NCI-H146 treated with DMSO at 0.1 percent for 48 hours (cell line): Measurements from ENCODE around the gene NRXN2.

ENCODE experiments used
- DNase-seq: peaks from one replicate; lab custom pipeline; 2025; ENCODE audit not compliant: unreplicated experiment; lab: John Stamatoyannopoulos, UW

The NRXN2 gene

DNA sequence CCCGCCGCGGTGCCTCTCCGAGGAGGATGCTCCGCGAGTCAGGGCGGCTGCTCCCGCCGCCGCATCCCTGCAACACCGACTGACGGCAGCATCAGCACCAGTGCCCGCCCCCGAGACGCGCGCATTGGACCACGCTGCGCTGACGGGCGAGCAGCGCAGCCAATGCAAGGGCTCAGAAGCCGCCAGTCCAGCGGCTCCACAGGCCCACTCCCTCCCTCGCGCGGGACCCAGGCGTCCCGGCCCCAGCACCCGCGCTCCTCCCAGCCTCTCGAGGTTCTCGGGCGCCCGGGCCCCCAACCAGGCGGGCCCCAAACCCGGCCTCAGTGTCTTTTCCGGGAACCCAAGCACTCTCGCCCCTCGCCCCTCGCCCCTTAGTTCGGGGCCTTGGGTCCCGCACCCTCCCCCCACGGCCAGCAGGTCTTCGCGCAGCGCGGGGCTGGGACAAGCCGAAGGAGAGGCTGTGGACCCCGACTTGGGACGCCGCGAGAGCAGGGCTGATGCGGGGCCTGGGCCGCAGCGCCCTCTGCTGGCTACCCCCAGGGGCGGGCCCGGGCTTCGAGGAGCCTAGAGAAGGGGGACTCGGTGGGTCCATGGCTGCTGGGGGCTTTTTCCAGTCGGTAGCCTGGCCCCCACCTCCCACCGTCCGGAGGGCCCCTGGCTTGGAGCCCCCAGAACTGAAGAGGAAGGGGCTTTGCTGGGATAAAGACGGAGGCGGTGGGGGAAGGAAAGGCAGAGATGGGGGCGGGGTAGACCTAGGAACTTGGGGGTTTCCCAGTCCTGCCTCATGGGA, at the start of gene NRXN2:
Gene NRXN2 (minus strand): TSS at position 81 of the 790 bp plus-strand sequence. CDS start 9,498 bp downstream, outside the sequence.
- peak; percentile 67 for DNase-seq

DNA sequence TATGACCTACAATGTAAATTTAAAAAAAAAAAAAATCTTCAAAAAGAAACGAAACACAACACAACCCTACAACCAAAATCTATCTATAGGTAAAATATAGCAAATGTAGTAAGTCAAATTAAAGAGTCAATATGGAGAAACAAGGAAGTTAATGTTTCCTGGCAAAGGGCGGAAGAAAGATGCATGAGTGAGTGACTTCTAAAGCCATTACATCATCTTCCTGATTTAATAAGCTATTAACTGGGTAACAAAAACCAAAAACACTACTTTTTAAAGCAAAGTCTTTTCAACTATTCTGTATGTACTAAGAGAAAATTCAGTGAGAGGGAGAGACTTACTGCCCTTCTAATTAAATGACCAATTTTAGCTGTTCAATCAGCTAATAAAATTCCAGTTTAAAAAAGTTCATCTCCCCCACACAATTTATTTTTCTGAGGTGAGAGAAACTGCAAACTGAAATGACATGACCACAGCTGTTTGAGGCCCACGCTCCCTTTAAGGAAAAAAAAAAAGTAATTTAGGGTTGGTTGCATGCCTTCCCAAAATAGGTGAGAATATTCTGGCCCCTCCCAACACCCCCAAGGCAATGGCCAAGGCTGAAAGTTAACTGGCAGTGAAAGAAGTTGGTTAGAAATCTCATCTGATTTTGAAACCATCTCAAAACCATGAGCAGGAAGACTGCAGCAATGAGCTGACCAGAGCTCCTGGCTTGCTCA, 49.5 kb upstream of the NRXN2 start:
- DNase-seq: no peak

DNA sequence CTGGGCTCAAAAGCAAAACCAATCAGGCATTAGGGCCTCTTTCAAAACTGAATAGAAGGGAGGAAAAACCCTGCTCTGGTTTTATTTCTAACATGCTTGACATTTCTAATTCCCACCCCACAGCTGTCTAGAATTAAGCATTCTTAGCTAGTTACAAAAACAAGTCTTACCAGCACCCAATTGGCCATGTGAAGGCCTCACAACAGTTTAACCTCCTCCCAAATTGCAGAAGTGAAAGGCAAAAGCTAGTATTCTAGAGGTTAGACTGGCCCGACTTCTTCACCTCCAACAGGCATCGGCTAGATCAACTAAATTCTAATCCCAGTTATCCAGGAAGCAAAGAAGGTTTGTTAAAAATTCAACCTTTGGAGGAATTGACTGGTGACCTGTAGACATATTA, 48.9 kb upstream of the NRXN2 start:
- no peak for DNase-seq

DNA sequence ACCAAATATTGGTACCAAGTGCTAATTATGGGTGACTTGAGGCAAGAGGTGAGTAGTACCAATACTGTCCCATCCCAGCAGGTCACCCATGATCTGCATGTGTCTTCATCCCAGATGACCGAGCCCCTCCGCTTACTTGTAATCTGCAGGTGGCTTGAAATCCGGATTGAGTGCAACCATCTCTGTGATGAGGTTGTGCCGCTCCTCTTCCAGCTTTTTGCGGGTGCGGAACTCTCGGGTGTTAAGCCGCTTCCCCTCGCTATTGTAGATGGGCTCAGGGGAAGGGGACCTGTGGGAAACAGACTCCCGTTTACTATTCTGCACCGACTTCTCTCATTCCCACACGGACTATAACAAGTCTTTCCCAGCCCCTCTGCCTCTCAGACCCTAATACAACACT, 47.1 kb upstream of the NRXN2 start:
- DNase-seq: no peak

DNA sequence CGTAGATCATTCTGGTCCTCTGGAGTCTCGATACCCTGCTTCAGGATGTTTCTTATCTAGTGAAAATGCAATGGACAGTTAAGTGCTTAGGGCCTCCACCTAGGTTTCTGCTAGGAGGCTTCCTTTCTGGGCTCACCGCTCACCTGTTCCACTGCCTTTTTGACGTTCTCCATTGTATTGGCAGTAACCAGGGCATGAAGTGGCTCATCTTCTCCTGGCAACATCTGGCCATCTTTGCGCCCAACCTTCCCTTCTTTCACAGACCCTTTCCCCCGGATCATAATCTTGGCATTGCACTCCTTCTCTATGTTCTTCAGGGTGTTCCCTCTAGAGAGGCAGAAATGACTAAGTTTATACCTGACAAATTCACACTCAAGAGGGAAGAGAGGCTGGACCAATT, 46.3 kb upstream of the NRXN2 start:
- no peak for DNase-seq

DNA sequence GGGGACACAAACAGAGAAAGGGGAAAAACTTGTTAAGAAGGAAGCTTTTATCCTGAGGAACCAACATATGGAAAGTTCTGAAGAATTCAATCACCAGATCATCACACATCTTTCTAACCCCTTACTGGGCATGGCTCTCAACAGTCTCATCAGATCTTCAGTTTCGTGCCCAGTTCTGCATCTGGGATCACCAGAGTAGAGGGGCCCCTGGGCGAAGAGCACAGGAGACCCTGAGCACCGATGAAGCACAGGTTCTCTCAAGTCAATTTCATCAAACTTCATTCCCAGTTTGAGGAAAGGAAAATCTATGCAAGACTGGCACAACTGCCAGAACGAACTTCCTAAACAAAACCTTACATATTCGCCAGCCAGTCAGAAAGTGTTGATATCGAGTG, 45.3 kb upstream of the NRXN2 start:
- DNase-seq: no peak

DNA sequence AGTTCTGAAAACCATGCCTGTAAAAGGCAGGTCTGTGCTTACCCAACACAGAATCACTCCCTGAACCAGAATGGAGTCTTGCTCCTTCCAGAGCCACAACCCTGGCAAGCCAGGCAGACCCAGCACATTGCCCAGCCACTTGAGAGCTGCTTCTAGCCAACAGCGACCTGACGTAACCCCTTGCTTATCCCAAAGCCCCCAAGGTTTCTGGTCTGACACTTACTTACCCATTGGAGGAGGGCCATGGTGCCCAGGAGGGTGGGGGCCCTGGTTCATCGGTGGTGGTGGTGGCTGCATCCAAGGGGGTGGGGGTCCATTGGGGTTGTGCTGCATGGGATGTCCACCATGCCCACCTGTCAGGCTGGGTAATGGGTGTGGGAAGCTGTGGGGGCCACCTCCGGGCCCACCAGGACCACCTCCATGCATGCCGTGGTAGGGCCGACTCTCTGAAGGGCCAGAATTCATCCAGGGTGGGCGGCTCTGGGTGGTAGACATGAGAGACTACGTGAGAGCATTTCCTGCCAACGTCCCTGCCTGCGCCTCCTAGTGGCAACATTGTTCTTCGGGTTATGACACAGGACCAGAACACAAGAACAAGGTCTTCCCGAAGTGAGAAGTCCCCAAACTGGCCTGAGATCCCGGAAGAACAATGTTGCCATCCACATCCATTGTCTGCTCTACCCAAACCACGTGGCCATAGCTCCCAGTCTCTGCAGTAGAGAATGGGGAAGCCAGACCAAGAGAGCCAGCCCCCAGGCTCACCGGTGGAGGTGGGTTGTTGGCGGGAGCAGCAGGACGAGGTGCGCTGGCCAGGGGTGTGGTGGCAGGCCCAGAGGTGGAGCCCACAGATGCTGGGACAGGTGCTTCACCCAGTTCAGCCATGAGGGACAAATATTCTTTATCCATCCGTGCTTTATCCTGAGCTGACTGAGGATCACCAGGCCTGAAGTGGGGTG, 44.6 kb upstream of the NRXN2 start:
- DNase-seq: no peak

DNA sequence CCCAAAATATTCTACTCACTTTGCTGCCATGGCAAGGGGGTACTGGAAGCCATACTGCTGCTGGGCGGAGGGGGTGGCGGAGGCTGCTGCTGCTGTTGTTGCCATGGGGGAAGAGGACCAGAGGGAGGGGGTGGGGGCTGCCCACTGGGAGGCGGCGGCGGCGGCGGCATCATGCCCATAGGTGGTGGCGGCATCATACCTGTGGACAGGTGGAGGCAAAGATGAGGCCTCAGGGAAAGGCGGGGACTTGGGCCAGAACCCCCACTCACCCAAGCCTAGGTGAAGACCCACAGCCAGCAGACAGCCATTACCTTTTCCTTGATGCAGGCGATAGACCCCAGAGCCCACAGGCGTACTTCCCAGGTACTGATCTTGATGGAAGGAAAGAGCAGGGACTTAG, 43.9 kb upstream of the NRXN2 start:
- no peak for DNase-seq

DNA sequence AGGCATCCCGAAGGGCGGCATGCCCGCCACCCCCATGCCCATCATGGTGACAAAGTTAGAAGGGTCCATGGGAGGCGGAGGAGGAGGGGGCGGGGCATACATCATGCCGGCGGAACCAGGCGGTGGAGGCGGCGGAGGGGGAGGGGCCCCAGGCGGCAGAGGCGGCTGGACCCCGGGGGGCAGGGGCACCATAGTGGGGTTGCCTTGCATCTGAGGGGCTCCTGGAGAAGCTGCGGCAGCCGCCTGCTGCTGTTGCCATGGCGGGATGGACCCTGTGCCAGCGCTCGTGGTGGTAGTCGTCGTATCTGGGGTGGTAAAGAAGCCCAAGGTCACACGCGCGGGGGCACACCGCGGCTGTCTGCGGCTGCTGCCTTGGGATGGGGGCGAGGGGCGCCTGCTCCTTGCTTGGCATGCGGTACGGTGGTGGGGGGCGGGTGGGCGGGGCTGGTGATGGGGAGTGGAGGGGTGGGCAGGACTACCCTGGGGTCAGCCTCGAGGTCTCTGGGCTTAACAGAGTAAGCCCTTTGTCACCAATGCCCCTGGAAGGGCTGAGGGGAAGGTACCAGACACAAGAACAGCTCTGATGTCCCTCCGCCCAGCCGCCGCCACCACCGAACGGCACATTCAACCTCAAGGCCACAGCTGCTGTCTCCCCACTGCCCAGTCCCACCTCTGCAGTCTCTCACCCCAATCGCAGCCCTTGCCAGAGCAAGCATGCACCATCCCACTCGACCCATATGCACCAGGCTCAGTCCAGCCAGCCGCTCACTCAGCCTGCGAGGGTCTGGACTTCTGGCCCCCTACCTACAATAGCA, 43.1 kb upstream of the NRXN2 start:
- DNase-seq: no peak

DNA sequence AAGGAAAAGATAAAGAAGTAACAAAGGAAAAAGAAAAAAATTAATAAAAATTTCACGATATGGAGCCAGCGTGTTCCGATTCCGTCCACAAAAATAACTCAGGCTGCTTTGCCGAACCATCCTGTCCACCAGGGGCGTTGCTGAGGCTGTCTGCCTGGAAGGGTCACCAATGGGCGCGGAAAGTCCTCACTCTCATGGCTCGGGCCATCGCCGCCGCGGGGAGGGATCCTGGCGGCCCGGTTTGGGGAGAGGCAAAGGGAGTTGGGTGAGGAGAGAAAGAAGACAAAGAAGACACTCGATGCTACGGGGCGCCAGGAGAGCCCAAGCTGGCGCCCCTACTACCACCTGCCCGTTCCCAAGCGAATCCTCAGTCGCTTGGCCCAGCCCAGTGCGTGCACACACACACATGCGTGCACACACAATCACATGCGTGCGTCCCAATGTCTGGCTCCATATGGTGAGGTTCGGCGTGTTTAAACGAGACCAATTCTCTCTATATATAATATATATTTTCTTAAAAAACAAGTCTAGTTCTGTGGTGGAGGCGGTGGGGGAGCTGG, 42.4 kb upstream of the NRXN2 start:
- no peak for DNase-seq

DNA sequence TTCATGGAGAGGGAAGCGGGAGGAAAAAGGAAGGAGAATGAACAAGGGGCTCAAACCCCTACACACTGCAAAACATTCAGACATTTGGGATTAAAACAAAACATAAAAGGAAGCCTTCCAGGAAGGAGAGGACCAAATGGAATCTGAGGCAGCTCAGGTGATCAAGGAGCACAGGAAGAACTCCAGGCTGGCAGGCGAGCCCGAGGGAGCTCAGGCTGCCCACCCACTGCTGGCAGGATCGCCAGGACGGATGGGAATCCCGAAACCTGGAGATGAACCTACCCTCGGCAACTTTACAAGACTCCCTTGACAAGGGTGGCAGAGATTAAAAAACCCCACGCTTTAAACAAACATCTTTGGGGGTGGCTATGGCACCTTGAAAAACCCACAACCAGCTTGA, 41.8 kb upstream of the NRXN2 start:
- no peak for DNase-seq

DNA sequence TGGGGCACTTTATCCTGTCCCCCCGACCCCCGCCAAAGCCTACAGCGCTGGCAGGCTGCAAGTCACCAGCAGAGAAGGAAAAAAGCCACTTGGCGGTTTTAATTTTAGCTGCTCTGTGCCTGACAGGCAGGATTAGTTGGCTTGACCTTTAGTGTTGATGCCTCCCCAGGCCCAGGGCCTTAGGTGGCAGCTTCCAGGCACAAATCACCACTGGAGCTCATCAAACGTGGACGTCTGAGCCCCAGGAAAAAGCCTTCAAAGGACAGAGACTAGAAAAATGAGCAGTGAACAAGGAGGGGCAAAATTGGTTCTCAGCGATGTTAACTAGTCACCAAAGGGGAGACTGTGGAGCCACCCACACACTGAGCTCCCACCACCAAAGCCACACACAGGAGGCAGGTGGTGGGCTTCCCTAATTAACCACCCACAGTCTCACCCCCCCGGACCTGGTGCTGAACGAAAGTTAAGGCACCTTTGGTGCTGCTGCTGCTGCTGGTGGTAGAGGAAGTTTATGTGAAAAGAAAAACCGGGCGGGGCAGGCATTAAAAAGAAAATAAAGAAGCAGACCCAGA, 41.1 kb upstream of the NRXN2 start:
- DNase-seq: no peak

DNA sequence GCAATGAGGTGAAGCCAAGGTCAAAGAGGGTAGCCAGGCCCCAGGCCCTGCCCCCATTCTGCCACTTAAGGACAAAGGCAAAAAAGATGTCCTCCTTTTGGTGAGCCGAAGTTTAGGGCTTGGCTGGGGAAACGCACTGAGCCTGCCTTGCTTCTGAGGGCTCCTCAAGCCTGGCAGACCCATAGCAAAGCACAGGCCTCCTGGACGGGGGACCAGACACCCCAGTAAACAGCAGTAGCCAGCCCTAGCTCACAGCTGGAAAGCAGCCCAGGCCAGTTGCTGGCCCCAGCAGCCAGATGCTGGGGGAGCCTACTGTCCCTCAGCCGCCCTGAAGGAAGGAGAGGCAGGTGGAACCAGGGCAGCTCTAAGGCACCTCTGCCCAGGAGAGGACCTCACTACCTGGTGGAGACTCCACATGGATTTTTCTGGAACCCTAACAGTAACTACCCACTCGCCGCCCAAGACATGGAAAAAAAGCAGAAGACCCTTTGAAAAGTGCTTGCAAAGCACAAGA, 40.6 kb upstream of the NRXN2 start:
- no peak for DNase-seq

DNA sequence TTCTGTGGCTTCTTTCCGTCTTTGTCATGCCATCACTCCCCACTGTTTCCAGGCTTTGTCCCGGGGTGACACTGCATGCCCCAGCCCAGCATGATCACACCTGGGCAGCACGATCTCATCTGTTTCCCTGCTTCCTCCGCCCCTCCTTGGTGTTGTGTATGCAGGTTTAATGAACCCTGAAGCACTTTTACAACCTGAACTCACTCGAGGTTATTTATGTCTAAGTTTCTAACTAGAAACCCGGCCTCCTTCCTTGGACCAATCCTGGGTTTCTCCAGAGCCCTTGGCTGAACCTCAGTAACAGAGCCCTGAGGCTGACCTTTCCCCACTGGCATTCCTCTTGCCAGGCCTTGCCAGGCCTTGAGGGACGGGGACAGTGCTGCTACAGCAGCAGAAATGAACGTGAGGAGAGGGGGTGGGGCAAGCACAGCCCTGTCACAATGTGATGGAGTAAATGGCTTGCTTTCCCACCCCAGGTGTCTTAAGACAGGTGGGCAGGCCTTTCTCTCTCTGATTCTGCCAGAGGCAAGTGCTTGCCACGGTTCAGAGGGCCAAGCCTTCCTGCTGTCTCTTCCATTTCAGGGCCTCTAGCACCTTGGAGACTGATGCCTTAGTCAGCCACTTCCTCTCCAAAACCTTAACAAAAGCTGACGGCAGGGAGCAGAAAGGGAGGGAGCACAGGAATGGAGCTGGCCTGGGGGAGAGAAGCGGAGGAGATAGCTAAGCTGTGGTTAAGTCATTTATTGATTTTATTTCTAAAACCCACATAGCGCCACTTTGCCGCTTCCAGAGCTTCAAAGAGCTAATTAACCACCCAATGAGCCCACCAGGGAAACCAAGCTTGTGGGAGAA, 39.9 kb upstream of the NRXN2 start:
- DNase-seq: peak; percentile 41

DNA sequence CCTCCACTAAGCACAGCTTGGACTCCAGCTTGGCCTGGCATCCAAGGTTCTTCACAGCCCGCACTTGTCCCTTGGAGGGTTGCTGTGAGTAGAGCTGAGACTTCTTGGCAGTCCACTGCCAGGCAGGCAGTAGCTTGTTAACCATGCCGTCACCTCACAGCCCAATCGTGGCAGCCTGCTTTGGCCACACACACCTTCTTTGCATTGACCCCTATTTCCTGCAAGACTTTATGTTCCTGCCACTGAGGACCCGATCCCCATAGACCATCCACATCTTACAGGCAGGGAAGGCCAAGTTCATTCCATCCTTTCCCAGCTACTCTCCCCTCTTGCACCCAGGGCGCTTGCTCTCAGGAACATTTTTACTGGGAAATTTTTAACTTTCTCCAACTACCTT, 39.3 kb upstream of the NRXN2 start:
- DNase-seq: no peak

DNA sequence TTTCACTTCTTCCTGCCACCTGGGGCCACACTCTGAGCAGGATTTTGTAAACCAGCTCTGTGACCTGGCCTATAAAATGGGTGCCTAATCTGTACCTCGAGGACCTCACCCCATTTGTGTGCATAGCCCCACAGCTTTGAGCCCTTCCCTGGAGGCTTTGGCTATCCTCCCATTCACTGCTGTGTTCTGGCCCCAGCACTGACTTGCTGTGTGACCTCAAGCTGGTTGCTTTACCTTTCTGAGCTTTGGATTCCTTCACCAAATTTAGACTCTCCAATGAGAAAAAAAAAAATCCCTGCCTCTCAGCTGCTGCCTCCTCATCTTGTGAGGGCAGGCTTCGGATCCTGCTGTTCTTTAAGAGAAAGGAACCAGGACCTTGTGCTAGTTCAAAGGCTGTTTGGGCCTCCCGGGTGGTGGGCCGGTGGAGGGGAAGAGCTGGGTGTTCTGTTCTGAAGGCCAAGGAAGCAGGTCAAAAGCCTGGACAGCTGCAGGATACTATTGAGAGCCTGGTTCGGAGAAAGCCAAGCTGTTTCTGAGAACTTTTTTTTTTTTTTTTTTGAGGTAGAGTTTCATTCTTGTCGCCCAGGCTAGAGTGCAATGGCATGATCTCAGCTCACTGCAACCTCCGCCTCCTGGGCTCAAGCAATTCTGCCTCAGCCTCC, 37.9 kb upstream of the NRXN2 start:
- DNase-seq: no peak

DNA sequence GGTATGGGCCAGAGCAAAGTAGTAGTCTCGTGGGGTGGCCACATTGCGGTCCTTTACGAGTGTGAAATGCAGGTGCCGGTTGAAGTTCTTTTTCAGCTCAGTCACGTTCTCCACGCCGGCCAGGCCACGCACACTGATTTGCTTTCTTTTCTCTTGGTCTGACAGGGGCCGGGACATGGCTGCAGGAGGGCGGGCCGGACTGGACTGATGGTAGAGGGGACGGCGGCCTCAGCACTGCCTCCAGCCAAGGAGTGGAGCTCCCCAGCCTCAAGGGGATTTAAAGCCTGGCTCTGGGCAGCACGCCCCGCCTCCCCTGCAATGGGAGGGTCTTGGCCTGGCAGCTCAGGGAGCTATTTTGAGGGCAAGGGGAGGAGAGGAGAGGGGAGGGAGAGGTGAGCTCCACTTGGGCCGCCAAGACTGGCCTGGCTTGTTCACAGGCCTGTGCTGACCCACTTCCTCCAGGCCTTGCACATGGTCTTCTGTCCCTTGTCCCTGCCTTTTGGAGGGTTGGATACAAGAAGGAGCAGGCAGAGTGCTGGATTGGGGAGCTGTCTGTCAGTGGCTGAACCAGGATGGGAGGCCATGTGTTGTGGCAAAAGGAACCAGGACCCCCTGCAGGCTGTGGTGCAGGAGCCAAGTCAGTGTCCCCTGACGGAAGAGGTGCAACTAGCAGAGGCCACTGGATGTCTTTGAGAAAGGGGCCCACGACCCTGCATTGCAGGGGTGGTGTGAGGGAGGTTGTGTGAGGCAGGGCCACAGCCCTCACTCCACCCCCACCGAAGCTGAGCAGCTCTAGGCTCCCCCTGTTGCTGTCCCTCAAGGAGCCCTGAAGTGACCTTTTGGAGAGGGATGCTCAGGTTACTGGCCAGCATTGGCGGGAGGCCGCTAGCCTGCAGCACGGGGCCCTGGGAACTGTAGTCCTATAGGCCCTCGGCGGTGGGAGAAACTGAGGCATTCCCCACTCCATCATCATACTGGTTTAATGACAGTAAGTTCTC, 37.0 kb upstream of the NRXN2 start, which contains the start of gene PYGM:
Gene PYGM (minus strand): TSS at position 253 of the 998 bp plus-strand sequence. CDS start 76 bp downstream, at position 177.
- DNase-seq: no peak
